Stimulated activated CD4-positive, alpha-beta T cell treated with anti-CD3 and anti-CD28 coated beads, TNF-alpha, amount 100 ng/mL, for 48 hours (primary cell): ENCODE results near the gene ISCA1.

ENCODE experiments used
- DNase-seq, 3 donors: peaks; one replicate each; pipeline ENCODE4 v3.0.0-alpha.2; 2020; ENCODE audit warnings: low read depth in 3 of 3

The ISCA1 gene

GRCh38 chr9:86230858-86231257, 51.5 kb downstream of the ISCA1 start:
- DNase-seq: no peak

- DNase-seq: no peak
These were observed 59.7 kb downstream of the ISCA1 start for GRCh38 chr9:86222667-86223066.

- DNase-seq: no peak
These were observed 62.7 kb downstream of the ISCA1 start for GRCh38 chr9:86219606-86220005.

GRCh38 chr9:86217076-86217755, 65.1 kb downstream of the ISCA1 start:
- no peak for DNase-seq
